Panc1 (cell line): Measurements from ENCODE around the gene DQX1.

Source experiments
- POLR2AphosphoS5 ChIP-seq: IDR thresholded peaks from 2 replicates; pipeline ENCODE4 v1.6.1; 2012; ENCODE audit warnings: mild to moderate bottlenecking, low read depth, low read length, moderate library complexity
- SIN3A ChIP-seq: IDR thresholded peaks from 2 replicates; pipeline ENCODE4 v1.6.1; 2012; ENCODE audit warnings: low read depth, mild to moderate bottlenecking, low read length, moderate library complexity, borderline replicate concordance; ENCODE audit not compliant: insufficient read depth
- TF ChIP-seq, protein P1 (sequence below): fragments of 450-650 bp; IDR thresholded peaks from 2 replicates; pipeline ENCODE4 v1.5.1; 2017; ENCODE audit warnings: mild to moderate bottlenecking
- TF ChIP-seq, protein P2 (sequence below), 2 experiments: IDR thresholded peaks; 2 replicates each; pipeline ENCODE4 v1.6.1; 2011 to 2012; ENCODE audit warnings: low read depth in 2 of 2, control low read depth in 1 of 2, low read length in 1 of 2, mild to moderate bottlenecking in 1 of 2, moderate library complexity in 1 of 2; ENCODE audit not compliant: insufficient read depth in 1 of 2

DNA sequence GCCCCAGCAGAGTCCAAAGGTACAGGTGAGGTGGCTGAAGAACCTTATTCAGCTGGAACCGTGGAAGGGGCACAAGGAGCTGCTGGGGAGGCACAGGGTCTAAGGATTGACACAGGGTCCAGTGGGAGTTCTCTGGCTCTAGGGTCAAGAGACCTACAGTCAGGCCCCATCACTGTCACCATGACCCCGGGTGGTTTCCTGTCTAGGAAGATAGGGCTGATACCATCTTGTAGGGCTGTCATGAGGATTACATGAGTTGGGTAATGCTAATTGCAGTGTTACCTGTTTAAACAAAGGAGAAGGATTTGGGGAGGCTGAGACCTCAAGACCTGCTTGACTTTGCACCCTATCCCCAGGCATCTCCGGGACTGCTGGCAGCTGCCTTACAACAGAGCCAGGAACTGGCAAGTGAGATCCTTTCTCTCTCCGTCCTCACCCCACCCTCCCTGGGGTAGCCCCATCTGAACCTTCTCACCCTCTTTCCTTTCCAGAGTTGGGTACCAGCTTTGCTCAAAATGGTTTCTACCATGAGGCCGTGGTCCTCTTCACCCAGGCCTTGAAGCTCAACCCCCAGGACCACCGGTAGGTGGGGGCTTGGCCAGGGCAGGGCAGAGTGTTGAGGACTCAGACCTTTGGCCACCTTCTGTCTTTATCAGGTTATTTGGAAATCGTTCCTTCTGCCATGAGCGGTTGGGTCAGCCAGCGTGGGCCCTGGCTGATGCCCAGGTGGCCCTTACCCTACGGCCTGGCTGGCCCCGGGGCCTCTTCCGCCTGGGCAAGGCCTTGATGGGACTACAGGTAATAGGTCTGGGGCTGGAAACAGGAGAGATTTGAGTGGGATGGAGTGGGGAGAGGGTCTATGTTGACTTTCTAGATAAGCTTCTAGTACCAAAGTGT, 34.1 kb downstream of the DQX1 start:
- TF ChIP-seq, protein P1, sequence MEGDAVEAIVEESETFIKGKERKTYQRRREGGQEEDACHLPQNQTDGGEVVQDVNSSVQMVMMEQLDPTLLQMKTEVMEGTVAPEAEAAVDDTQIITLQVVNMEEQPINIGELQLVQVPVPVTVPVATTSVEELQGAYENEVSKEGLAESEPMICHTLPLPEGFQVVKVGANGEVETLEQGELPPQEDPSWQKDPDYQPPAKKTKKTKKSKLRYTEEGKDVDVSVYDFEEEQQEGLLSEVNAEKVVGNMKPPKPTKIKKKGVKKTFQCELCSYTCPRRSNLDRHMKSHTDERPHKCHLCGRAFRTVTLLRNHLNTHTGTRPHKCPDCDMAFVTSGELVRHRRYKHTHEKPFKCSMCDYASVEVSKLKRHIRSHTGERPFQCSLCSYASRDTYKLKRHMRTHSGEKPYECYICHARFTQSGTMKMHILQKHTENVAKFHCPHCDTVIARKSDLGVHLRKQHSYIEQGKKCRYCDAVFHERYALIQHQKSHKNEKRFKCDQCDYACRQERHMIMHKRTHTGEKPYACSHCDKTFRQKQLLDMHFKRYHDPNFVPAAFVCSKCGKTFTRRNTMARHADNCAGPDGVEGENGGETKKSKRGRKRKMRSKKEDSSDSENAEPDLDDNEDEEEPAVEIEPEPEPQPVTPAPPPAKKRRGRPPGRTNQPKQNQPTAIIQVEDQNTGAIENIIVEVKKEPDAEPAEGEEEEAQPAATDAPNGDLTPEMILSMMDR, result no peak
- TF ChIP-seq POLR2AphosphoS5 (no peak), SIN3A (no peak)
- TF ChIP-seq, protein P2, sequence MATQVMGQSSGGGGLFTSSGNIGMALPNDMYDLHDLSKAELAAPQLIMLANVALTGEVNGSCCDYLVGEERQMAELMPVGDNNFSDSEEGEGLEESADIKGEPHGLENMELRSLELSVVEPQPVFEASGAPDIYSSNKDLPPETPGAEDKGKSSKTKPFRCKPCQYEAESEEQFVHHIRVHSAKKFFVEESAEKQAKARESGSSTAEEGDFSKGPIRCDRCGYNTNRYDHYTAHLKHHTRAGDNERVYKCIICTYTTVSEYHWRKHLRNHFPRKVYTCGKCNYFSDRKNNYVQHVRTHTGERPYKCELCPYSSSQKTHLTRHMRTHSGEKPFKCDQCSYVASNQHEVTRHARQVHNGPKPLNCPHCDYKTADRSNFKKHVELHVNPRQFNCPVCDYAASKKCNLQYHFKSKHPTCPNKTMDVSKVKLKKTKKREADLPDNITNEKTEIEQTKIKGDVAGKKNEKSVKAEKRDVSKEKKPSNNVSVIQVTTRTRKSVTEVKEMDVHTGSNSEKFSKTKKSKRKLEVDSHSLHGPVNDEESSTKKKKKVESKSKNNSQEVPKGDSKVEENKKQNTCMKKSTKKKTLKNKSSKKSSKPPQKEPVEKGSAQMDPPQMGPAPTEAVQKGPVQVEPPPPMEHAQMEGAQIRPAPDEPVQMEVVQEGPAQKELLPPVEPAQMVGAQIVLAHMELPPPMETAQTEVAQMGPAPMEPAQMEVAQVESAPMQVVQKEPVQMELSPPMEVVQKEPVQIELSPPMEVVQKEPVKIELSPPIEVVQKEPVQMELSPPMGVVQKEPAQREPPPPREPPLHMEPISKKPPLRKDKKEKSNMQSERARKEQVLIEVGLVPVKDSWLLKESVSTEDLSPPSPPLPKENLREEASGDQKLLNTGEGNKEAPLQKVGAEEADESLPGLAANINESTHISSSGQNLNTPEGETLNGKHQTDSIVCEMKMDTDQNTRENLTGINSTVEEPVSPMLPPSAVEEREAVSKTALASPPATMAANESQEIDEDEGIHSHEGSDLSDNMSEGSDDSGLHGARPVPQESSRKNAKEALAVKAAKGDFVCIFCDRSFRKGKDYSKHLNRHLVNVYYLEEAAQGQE (IDR thresholded peaks at IDR 0.05; ENCODE audit: insufficient read depth in 1 of 2, low read depth in 2 of 2, low read length in 1 of 2), result no peak
